CD4-positive, alpha-beta T cell treated with Interferon gamma for 1 hour (primary cell): ENCODE measurements around the gene RANBP17.
"Not testable (repeated sequence)": the region's sequence is repeated elsewhere in the genome, so short reads cannot be mapped to it uniquely, and the experiment has no call there.

ENCODE experiments used
- DNase-seq: peaks from one replicate; pipeline ENCODE4 v3.0.0-alpha.2; 2020

Gene RANBP17

DNA sequence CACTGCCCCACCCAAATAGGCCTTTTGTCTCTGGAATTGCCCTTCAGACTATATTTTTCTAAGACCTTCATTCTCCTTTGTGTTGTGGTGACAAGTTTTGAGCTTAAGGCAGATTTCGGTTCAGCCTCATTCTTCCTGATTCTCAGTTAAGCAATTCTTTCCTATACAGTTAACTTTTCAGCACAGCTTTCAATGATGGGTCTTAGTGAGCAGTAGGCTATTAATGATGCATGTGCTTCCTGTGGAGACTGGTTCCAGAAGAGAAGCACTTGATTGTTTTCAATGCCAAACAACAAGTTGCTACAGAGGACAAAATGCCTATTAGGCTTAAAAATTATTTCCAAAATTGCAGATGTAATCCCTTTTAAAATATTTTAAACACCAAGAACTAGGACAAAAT lies 399.5 kb downstream of the RANBP17 start:
- no peak for DNase-seq

DNA sequence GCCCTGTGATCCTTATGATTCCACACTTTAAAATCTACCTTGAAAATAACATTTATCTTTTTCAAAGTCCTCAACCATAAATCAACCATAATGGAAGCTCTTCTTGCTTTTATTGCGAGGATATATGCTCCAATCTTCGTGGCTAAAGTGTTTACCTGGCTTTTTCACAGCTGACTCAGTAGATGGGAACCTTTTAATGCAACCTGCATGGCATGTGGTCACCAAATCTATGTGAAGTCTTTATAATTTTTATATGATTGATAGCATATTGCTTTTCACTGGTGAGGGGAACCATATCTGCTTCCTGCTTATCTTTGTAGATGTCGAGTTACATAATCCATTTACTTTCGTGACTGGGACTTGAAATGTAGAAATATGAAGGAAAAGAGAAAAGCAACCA lies 400.1 kb downstream of the RANBP17 start:
- DNase-seq = no peak

GRCh38 chr5:171263181-171263580 lies 401.4 kb downstream of the RANBP17 start:
- DNase-seq = no peak

DNA sequence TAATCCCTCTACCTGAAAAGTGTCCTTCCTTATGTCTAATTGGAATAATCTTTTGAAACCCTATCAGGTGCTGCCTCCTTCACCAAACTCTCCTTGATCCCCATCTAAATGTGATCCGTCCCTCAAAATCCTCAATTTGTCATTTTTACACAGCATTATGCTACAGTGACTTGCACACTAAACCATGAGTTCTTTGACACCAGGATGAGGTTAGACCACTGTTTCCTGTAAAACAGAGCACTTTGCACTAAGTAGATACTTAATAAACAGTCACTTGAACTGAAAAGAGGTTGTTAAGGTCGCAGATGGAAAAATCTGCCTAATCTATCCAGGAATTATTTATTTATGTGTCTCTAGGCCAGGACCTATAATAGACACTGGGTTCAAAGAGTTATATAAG lies 403.0 kb downstream of the RANBP17 start:
- no peak for DNase-seq

DNA sequence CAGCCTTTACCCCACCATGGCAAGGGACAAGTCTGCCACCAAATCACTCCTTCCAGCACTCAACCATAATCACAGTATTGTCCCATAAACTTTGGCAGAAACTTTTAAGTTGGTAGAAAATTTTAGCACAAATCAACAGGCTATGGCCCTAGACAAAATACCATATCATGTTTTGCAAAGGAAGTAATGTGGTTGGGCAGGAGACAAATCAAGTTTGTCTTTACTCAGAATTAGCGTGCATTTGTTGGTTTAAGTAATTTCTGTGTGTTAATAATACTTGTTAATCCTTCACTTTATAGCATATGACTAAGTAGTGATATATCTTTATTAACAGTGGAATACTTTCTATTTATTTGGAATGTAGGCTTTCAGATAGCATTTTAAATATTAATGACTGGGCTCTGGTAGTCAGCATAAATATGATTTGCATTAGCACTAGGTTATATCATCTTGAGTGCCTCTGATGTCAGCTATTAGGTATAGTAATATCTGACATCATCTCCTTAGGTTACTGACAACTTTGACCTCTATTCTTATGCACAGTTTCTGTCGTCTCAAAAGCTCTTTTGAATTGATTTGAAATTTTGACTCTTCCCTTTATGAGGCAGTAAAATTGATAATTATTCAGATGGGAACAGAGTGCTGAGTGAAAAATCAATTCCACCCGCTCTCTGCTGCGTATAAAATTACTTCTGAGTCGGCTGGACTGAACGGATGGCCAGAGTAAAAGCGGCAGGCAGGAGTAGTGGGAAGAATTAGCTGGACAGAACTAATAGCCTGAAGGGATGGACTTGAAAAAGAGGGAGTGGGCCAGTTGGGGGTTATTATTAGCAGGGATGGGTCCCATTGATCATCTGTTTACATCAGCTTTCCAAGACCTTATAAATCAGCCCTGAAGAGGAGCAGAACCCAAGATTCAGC lies 407.1 kb downstream of the RANBP17 start:
- no peak for DNase-seq

DNA sequence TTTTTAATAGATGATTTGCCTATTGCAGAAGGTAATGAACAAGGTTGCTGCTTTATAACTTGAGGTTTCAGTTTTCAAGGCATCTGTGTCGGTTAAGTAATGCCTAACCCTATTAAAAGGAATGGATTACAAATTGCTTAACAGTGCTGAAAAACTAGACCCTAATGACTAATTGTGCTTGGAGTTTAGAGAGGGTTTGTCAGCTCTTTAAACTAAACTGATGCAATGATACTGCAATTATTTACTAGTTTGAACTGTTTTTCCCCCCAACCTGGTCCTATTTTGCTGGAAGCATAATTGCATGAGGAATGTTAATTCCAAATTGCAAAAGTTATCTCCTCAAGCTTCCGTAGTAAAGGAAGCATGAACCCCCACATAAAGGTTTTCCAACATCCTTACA lies 407.9 kb downstream of the RANBP17 start:
- DNase-seq = no peak

DNA sequence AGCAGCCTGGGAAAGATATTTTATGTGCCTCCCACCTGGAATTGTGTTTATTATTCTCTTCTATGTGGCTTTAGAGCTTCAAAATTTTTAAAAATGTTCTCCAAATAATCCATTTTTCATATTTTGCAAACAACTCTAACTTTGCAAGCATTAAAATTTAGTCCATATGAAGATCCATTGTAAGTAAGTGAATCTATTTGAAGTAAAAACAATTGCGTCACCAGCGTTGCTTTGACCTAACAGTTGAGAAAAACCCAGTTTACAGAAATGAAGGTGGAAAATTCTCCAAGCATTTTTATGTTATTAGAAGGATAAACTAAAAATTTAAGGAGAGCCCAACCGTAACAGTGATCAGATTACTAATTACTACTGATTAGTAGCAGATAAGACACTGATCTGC lies 408.3 kb downstream of the RANBP17 start:
- DNase-seq = no peak

GRCh38 chr5:171271798-171272197 lies 410.0 kb downstream of the RANBP17 start:
- no peak for DNase-seq

DNA sequence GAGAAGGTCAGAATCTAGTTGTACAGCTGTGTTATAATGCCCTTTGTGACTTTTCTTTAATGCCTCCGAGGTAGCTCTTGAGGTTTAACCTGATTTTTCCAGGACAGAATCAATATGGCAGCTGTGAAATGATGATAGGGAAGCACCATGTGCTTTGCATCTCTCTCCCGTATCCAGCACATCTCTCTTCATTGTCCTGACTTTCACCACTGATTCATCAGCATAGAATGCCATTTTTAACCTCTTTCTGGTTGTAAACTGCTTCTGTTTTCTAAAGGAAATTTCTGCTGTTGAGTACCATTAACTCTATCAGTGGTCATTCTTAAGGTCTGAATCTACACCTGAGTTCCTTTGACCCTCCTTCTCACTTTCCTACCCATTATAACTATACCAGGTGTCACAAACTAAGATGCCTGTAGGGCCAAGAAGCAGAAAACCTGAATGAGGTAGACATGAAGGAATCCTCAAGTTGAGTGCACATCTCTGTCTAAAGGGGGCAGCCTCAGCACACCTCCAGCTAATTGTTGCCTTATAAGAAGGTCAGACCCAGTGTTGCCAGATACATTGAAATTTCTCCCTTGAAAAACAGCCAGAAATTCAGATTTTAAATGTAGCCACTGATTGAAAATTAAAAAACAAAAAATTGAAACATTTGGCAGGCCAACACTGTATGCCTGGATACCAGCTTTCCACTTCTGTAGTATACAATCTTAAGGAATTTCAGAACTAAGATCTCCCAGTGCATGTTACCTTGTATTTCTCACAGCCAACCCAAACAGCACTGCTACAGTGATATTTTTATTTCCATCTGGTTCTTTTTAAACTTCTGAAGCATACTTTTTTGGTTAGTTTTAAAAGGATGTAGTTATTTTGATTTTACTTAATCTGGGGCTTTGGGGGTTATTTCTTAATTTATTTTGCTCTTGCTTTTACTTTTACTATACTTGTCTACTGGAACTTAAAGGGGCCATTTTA lies 411.5 kb downstream of the RANBP17 start:
- no peak for DNase-seq

GRCh38 chr5:171275841-171276544 lies 414.2 kb downstream of the RANBP17 start:
- DNase-seq = no peak

- DNase-seq = no peak
These were observed 421.9 kb downstream of the RANBP17 start for GRCh38 chr5:171283753-171284152.

- DNase-seq = no peak
These were observed 423.6 kb downstream of the RANBP17 start for GRCh38 chr5:171285465-171285864.

- no peak for DNase-seq
These were observed 426.2 kb downstream of the RANBP17 start for GRCh38 chr5:171288066-171288465.

GRCh38 chr5:171291371-171291770 lies 429.6 kb downstream of the RANBP17 start:
- DNase-seq = no peak

DNA sequence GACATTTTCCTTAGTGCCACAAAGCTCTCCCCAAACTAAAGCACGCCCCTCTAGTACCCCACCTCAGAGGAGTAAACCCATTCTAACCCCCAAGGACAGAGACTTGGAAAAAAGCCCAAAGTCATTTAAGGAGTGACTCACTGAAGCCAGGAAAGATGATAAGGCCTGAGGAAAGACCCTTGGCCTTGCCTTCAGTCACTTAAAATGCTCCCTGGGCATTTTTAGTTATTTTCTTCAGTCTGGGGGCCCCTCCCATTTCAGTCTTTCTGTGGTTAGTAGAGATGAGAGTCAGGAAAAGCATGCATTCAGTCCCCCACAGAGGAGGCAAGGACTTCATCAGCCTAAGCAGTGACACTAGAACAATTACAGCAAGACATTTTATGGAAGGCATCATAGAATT lies 433.5 kb downstream of the RANBP17 start:
- no peak for DNase-seq

DNA sequence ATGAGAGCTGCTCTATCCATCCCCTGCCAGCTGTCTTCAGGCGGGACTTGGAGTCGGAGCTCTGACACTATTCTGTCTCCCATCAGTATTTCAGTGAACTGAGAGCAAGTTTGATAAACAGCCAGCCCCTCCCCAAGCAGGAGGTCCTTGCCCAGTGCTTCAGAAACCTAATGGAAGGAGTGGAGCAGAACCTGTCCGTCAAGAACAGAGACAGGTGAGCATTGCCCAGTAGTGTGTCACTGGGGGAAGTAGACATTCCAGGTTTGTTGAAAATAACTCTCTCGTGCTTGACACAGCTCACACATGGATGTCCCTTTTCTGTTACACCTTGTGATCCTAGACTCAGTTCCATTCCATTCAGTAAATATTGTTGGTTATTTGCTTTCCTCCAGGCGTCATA lies 434.0 kb downstream of the RANBP17 start:
- DNase-seq = no peak

DNA sequence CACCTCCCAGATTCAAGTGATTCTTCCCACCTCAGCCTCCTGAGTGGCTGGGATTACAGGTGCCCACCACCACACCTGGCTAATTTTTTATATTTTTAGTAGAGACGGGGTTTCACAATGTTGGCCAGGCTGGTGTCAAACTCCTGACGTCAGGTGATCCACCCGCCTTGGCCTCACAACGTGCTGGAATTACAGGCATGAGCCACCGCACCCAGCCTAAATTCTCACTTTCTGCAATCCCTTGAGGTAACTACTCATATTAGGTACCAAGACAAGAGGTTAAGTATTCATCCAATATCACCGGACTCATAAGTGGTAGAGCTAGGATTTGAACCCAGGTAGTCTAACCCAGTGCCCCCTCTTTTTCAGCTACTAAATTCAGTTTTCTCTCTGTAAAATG lies 436.1 kb downstream of the RANBP17 start:
- not testable (repeated sequence) for DNase-seq

DNA sequence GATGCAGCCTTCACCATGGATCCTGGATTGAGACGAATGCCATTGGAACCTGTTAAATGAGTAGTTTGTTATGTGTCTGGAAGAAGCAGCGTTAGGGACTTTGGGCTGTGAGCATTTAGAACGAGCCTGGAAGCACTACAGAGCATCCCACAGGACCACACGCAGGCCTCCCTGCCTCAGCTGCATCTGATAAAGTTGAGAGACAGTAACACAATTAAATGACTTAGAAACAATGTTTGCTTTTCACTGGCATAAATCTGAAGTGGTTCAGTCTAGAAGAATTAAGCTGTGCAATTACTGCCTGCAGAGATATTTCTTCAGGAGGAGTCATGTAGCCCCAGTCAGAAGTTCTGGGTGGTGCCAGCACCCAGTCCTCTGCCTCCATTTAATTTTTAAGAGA lies 437.4 kb downstream of the RANBP17 start:
- DNase-seq = no peak

DNA sequence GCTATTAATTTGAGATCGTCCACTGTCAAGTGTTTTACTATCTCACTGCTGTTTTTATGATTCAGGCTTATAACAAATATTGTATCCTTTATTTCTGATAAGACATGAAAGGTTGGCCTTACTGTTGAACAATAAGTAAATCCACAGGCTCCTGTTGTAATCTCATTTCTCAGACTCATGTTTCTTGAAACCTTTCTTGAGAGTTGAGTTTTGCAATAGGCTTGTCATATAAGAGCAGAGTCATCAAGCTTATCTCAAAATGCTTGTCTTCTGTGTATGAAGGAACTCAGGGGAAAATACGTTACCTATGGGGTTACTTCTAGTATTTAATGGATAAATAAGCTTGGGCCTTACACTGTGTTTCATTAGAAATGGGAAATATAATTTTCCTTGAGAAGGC lies 438.0 kb downstream of the RANBP17 start:
- no peak for DNase-seq

DNA sequence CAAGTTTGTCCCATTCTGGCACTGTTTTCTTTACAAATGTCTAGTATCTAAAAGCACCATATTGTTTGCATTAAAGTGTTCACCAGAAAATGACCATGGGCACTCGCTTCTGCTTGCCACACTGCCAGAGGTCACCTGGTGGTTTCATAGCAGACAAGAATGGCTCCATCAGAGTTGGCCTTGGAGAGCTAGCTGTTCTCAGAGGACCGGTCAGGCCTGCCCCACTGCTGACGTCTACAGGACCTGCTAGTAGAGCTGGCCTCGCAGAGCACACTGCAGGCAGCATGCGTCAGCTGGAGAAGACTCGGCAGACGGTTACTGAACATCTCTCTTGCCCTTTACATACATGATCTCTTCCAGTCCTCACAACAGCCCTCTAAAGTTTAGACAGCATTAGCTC lies 438.5 kb downstream of the RANBP17 start:
- no peak for DNase-seq

DNA sequence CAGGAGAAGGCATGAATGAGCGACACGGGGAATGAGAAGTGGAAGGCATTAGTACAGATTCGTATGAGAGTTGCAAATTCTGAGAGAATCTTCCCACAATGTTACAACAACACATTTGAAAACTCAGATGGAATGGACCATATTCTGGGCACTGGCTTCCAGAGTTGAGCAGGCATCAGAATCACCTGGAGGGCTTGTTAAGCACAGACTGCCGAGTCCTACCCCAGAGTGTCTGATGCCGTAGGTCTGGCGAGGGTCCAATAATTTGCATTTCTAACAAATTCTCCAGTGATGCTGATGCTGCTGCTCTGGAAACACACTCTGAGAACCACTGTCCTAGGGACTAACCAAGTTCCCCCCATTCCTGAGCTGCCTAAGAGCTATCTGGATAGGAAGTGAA lies 444.3 kb downstream of the RANBP17 start:
- DNase-seq = no peak

- no peak for DNase-seq
These were observed 445.2 kb downstream of the RANBP17 start for GRCh38 chr5:171306781-171307591.
